DND-41 (cell line): ENCODE data around the gene WRAP73.

Experiments
- ATAC-seq: fragments of 200-7000 bp; cut with Tn5 transposase; 3 replicates; pipeline ENCODE4 v1.9.1; 2021; ENCODE audit warnings: low read depth; ENCODE audit not compliant: insufficient read depth
- DNase-seq: peaks from one replicate; pipeline ENCODE4 v3.0.0-alpha.2; 2020
- H2AFZ ChIP-seq: 2 replicates; pipeline ENCODE4 v1.6.0; 2012; ENCODE audit warnings: low read depth, low read length
- H3K27ac ChIP-seq: 2 replicates; pipeline ENCODE4 v1.5.1; 2012; ENCODE audit warnings: low read length, inconsistent platforms
- H3K27me3 ChIP-seq: fragments of 200-600 bp; sonication (generic); 2 replicates; pipeline ENCODE4 v1.6.0; 2012; ENCODE audit warnings: low read length, mild to moderate bottlenecking, inconsistent platforms; ENCODE audit not compliant: insufficient read depth, poor library complexity
- H3K36me3 ChIP-seq: 2 replicates; pipeline ENCODE4 v1.5.1; 2012; ENCODE audit warnings: low read length, inconsistent platforms; ENCODE audit not compliant: insufficient read depth
- H3K4me1 ChIP-seq: 2 replicates; pipeline ENCODE4 v1.5.1; 2012; ENCODE audit warnings: mild to moderate bottlenecking, low read length; ENCODE audit not compliant: insufficient read depth
- H3K4me2 ChIP-seq: 2 replicates; pipeline ENCODE4 v1.6.0; 2012; ENCODE audit warnings: mild to moderate bottlenecking, moderate library complexity, low read length, inconsistent platforms; ENCODE audit not compliant: insufficient read depth
- H3K4me3 ChIP-seq, 2 experiments: fragments of 200-600 bp in 1 of 2; shearing (Covaris generic) in 1 of 2; 2 replicates each; pipeline ENCODE4 v1.5.1; 2012 to 2016; ENCODE audit warnings: inconsistent platforms in 2 of 2, low read length in 2 of 2, mild to moderate bottlenecking in 2 of 2, low read depth in 1 of 2, moderate library complexity in 1 of 2
- H3K79me2 ChIP-seq: 2 replicates; pipeline ENCODE4 v1.6.0; 2012; ENCODE audit warnings: low read length, inconsistent platforms; ENCODE audit not compliant: insufficient read depth
- H3K9ac ChIP-seq: 2 replicates; pipeline ENCODE4 v1.6.0; 2012; ENCODE audit warnings: low read depth, mild to moderate bottlenecking, inconsistent platforms, low read length, moderate library complexity
- H3K9me3 ChIP-seq: 2 replicates; pipeline ENCODE4 v1.5.1; 2012; ENCODE audit warnings: low read length, moderate library complexity, mild to moderate bottlenecking, inconsistent platforms; ENCODE audit not compliant: insufficient read depth, severe bottlenecking
- H4K20me1 ChIP-seq: 2 replicates; pipeline ENCODE4 v1.6.0; 2012; ENCODE audit warnings: low read length; ENCODE audit not compliant: insufficient read depth
- EZH2 ChIP-seq: IDR thresholded peaks from 3 replicates; pipeline ENCODE4 v1.6.1; 2012; ENCODE audit warnings: borderline replicate concordance, low read depth, mild to moderate bottlenecking, moderate library complexity, low read length, inconsistent platforms; ENCODE audit not compliant: severe bottlenecking
- TF ChIP-seq, protein P1 (sequence below): IDR thresholded peaks from 2 replicates; pipeline ENCODE4 v1.5.1; 2012; ENCODE audit warnings: borderline replicate concordance, low read length, moderate library complexity, mild to moderate bottlenecking; ENCODE audit not compliant: poor library complexity, severe bottlenecking; ENCODE audit errors: extremely low read depth

WRAP73 gene

DNA sequence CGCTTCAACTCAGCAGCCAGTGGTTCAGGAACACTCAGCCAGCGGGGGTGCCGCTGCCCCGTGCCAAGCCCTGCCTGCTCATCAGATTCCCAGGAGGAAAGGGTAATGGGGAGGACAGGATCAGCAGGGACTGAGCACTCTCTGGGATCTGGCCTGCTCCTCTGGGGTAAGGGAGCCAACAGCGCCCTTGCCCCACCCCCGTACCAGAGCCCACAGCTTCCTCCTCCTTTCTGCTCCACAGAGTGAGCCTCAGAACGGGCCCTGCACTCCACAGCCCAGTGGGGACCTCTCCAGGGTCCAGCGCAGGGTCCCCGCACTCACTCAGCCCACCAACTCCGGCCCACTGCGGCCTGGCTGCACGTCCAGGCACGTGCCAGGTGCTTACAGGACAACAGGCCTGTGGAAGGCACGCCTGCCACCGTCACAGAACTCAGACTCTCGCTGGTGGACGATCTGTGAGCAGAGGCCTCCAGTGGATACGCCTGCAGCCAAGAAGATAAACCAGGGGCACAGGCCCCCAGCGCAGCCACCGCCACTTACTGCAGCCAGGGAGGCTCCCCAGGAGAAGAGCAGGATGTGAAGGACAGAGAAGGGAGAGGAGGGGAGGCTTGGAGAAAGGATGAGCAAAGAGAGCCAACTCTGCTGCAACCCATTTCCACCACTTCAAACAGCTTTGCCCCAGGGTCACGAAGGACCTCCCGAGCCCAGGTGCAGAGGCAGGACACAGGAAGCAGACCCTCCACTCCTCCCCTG is 40.7 kb downstream of the WRAP73 start:
- ATAC-seq (no peak), DNase-seq (no peak)
- H3K4me1 ChIP-seq = peaks cover 24% of the 10 kb centered on the region
- H3K4me2 ChIP-seq = no peak overlapping the region
- no peaks in the 10 kb centered on the region for H3K9me3 ChIP-seq
- peaks cover 43% of the 10 kb centered on the region for H4K20me1 ChIP-seq
- TF ChIP-seq, protein P1, sequence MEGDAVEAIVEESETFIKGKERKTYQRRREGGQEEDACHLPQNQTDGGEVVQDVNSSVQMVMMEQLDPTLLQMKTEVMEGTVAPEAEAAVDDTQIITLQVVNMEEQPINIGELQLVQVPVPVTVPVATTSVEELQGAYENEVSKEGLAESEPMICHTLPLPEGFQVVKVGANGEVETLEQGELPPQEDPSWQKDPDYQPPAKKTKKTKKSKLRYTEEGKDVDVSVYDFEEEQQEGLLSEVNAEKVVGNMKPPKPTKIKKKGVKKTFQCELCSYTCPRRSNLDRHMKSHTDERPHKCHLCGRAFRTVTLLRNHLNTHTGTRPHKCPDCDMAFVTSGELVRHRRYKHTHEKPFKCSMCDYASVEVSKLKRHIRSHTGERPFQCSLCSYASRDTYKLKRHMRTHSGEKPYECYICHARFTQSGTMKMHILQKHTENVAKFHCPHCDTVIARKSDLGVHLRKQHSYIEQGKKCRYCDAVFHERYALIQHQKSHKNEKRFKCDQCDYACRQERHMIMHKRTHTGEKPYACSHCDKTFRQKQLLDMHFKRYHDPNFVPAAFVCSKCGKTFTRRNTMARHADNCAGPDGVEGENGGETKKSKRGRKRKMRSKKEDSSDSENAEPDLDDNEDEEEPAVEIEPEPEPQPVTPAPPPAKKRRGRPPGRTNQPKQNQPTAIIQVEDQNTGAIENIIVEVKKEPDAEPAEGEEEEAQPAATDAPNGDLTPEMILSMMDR = no peak
- no peak for TF ChIP-seq EZH2
- peaks cover 51% of the 10 kb centered on the region for H3K27me3 ChIP-seq
- H3K9ac ChIP-seq = no peak overlapping the region
- H3K79me2 ChIP-seq = no peaks in the 10 kb centered on the region
- H3K36me3 ChIP-seq = no peaks in the 10 kb centered on the region
- no peak overlapping the region for H3K27ac ChIP-seq
- no peak overlapping the region for H2AFZ ChIP-seq
- H3K4me3 ChIP-seq = no peak overlapping the region

DNA sequence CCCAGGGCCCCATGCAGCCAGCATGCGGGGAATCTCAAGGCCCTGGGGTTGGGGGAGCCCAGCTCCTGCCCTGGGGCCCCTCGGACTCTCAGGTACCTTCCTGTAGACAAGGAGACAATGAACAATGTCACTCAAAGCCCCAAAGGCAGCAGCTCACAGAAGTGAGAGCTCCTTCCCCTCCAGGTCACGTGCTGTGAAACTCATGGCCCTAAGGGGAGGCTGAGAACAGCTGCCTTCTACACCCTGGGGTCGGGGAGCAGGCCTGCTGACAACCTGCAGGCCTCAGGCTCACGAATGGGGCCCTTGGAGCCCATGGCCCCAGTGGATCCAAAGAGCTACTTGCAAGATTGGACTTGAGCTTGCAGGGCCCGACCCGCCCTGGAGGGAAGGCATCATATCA is 41.7 kb downstream of the WRAP73 start:
- Histone ChIP-seq H2AFZ (no peak overlapping the region), H3K79me2 (no peaks in the 10 kb centered on the region), H3K27ac (no peak overlapping the region), H3K4me3 (no peak overlapping the region), H3K4me1 (peaks cover 18% of the 10 kb centered on the region), H3K9me3 (no peaks in the 10 kb centered on the region), H4K20me1 (peaks cover 37% of the 10 kb centered on the region), H3K36me3 (no peaks in the 10 kb centered on the region), H3K27me3 (peaks cover 41% of the 10 kb centered on the region), H3K9ac (no peak overlapping the region), H3K4me2 (no peak overlapping the region)
- ATAC-seq (no peak), DNase-seq (no peak)
- no peak for TF ChIP-seq EZH2
- TF ChIP-seq, protein P1 = no peak

DNA sequence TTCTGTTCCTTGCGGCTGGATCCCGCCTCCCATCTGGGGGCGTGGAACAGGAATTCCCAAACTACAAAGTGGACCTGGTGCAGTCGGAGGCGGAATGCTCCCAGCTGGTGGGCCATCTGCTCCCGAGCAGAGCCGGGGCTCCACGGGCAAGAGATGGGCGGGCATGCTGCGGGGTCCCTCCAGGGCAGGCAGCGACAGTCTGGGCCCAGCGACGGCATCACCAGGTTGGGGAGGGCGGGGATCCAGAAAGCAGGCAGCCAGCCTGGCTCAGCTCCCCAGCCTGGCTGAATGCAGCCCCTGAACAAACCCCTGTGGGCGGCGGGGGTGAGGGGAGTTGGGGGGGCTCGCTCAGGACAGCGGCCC is 42.2 kb downstream of the WRAP73 start:
- no peaks in the 10 kb centered on the region for H3K36me3 ChIP-seq
- H3K27ac ChIP-seq = no peak overlapping the region
- H3K79me2 ChIP-seq = no peaks in the 10 kb centered on the region
- no peak overlapping the region for H3K4me3 ChIP-seq
- H3K4me1 ChIP-seq = peaks cover 18% of the 10 kb centered on the region
- TF ChIP-seq EZH2 = no peak
- TF ChIP-seq, protein P1 = no peak
- peaks cover 36% of the 10 kb centered on the region for H3K27me3 ChIP-seq
- no peak overlapping the region for H2AFZ ChIP-seq
- ATAC-seq (no peak), DNase-seq (no peak)
- H3K9me3 ChIP-seq = no peaks in the 10 kb centered on the region
- H4K20me1 ChIP-seq = peaks cover 34% of the 10 kb centered on the region
- H3K4me2 ChIP-seq = no peak overlapping the region
- no peak overlapping the region for H3K9ac ChIP-seq
